CD1c-positive myeloid dendritic cell (primary cell): ENCODE data around the gene SRPK2.

Experiments used
- DNase-seq: peaks from one replicate; pipeline ENCODE4 v3.0.0-alpha.2; 2016; ENCODE audit errors: extremely low spot score

Gene SRPK2

DNA sequence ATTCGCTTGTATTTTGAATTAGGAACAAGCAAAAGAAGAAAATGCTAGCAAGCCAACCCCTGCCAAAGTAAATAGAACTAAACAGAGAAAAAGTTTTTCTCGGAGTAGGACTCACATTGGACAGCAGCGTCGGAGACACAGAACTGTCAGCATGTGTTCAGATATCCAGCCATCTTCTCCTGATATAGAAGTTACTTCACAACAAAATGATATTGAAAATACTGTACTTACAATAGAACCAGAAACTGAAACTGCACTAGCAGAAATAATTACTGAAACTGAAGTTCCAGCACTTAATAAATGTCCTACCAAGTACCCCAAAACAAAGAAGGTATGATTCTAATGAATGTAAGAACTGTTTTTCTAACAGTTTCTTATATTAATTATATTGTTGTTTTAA lies 286.9 kb downstream of the SRPK2 start:
- DNase-seq: no peak

DNA sequence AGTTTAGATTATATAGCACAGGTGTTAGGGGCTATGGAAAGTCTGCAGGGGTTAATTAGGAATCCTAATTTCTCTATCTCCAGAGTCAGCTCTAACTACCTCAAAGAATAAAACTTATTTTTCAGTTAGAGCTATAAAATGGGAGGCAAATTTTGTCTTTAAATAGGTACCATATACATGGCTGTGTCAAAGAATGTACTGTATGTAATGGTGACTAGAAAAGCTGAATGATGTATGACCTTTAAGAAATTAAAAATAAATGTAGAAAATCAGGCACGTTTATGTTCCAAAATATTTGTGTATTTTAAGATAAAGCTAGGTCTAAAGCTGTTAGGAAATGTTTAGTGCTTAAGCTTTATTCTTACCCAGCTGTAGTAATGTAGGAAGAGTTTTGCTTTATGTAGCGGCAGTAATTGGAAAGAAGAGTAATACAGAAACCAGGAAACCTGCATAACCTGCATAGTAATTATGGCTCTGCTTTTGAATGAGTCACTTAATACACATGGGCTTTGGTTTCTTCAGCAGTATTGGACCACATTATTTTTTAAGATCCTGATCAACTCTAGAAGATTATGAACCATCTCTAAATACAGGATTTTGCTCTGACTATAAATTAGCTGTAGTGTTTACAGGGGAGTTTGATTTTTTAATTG lies 289.7 kb downstream of the SRPK2 start:
- no peak for DNase-seq

DNA sequence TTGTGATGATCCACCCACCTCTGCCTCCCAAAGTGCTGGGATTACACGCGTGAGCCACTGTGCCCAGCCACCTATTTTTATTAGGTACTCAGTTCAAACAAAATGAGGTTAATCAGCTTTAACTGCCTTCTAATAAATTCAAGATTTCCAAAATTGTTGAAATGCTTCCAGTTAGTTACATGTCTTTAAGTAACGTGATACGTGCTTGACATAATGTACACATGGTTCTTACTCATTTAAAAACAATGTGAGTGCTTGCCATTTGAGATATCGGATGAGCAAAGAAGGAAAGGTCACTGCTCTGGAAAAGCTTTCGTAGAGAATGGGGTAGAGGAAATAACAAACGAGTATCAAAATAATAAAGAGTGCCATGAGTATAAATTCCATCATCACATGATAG lies 291.1 kb downstream of the SRPK2 start:
- DNase-seq: no peak

DNA sequence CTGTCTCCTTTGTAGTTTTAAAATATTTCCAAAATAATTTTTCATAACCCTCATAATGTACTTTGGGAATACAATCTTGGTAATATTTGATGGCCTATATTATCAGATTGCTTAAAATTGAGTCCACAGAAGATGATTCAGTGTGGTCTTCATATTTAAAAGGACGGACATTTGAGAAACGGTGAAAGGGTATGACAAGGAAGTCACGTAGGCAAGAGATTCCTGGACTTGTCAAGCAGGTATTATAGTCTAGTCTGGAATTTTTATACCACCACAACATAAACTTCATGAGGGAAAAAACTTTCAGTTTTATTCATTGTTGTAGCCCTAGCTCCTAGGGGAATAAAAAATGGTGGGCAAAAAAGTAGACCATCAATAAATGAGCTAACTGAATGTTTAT lies 292.4 kb downstream of the SRPK2 start:
- DNase-seq: no peak

DNA sequence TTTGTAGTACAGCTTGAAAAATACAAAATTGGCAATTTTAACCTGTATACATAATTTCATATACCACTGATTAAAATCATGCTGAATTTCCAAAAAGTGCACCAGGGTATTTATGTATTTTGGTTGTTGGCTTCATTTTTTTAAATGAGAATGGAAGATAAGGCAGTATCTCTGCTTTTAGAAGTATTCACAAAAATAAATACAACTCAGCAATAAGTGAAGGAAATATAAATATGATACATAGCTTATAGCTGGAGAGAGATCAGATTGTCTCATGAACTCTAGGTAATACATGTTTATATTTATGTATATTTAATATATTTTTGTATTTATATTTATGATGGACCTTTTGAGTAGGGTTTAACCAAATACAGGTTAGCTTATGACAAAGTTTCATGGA lies 293.8 kb downstream of the SRPK2 start:
- no peak for DNase-seq

DNA sequence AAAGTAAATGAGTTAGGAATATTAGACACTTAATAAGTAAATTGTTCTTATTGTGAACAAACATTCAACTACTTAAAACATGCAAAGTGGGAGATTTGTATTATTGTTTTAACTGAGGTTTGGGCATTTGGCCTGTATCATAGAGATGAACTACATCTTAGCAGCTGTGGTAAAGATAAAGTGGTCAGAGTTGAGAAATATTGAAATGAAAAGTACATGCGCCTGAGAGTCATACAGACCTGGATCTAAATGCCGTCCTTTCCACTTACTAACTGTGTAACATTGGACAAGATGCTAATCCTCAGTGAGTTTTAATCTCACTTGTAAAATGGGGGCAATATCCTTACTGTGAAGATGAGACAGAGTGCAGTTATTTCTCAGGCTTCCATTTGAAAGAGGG lies 300.3 kb downstream of the SRPK2 start:
- no peak for DNase-seq

DNA sequence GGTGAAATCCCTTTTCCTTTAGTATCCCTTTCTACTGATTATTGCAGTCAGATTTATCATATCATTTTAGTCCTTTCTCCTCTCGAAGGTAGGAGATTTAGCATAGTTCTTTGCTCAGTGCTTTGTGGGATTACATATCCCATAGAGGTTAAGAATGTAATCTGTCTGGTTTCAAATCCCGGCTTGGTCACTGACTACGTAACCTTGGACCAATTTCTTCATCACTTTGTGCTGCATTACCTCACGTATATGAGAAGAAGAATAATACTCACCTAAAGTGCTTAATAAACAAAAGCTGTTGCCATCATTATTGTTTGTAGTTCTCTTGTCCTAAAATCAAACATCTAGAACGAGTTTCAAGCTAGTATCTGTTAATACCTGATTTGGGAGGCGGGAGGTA lies 300.7 kb downstream of the SRPK2 start:
- no peak for DNase-seq

DNA sequence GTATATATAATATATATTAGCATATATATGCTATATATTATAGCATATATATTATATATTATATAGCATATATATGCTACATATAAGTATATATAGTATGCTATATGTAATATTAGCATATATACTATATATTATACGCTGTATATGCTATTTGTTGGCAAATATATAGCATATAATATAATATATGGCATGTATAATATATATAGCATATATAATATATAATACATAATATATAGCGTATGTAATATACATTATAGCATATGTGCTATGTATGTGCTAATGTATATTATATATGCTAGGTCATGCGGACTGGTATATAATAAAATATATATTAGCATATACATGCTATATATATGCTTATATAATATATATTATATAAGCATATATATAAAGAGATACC lies 301.9 kb downstream of the SRPK2 start:
- no peak for DNase-seq

DNA sequence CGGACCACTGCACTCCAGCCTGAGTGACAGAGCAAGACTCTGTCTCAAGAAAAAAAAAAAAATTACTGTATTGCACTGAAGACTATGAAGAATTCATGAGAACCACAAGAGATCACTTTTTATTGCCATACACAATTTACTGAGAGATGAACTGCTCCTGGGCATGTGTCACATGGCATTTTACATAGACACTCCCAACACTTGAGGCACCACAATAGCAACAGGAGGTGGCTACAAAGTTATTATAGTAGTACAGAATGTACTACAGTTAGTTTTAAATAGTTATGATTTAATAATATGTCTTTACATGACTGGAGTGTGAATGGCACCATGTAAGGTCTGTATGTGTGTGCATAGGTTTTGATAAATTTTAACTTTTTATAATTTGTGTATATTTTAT lies 304.1 kb downstream of the SRPK2 start:
- no peak for DNase-seq

DNA sequence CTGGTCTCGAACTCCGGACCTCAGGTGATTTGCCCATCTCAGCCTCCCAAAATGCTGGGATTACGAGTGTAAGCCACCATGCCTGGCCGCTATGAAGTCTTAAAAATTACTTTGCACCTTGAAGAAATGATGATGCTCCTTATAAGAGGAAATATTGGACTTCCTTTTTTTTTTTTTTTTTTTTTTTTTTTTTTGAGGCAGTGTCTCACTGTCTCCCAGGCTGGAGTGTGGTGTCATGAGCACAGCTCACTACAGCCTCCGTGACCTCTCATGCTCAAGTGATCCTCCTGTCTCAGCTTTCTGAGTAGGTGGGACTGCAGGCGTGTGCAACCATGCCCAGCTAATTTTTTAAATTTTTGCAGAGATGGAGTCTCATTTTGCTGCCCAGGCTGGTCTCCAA lies 309.4 kb downstream of the SRPK2 start:
- DNase-seq: peak; percentile 24

DNA sequence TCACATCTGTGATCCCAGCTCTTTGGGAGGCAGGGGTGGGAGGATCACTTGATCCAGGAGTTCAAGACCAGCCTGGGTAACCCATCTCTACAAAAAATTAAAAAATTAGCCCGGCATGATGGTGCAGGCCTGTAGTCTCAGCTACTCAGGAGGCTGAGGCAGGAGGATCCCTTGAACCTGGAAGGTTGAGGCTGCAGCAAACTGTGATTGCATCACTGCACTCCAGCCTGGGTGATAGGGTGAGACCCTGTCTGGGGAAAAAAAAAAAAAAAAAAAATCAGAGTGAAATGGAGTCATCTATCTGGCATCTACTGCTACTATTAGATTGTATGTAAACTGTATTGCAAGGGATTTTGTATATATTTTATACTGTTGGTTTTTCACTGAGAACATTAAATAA lies 315.6 kb downstream of the SRPK2 start:
- DNase-seq: no peak

DNA sequence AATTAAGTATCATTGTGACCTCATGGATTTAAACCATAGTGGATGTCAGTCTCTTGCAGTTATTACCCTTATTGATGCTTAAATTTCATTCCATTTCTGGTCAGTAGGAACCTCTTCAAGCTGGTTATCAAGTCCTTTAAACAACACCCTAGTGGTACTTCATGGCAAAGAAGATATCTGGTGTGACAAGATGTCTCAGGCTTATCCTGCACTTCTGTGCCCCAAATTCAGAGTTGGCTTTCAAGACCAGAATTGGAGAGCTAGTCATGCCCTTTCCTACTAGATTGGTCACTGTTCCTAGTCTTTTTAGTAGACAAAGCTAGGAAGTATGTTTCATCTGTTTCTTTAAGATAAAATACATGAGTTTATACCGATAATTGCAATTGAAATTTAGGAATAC lies 319.8 kb downstream of the SRPK2 start:
- no peak for DNase-seq

DNA sequence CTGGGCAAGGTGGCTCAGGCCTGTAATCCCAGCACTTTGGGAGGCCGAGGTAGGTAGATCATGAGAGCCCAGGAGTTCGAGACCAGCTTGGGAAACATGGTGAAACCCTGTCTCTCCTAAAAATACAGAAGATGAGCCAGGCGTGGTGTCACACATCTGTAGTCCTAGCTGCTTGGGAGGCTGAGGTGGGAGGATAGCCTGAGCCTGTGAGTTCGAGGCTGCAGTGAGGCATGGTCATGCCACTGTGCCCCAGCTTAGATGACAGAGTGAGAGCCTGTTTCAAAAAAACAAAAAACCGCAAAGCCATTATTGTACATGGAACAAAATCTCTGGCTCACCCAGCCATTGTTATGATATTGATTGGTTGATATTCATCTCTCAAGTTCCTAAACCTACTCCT lies 321.0 kb downstream of the SRPK2 start:
- no peak for DNase-seq
